ENCODE measurements around the gene RNF13. TPM values are rescaled to one million over a fixed set of nuclear protein-coding genes. Genes with fewer than 3 reads are reported as not detected.
"Not testable (repeated sequence)": the region's sequence is repeated elsewhere in the genome, so short reads cannot be mapped to it uniquely, and the experiment has no call there.

The RNF13 gene
- total RNA-seq, 1 donor from 2014 or later = 76.0 TPM

- no peak for DNase-seq (ENCODE audit: low spot score)
These were observed 82.8 kb downstream of the RNF13 start for GRCh38 chr3:149895769-149896168.

GRCh38 chr3:149898771-149899170 is 85.8 kb downstream of the RNF13 start:
- DNase-seq (ENCODE audit: low spot score) = no peak

- no peak for DNase-seq (ENCODE audit: low spot score)
These were observed 87.3 kb downstream of the RNF13 start for GRCh38 chr3:149900322-149900721.

DNA sequence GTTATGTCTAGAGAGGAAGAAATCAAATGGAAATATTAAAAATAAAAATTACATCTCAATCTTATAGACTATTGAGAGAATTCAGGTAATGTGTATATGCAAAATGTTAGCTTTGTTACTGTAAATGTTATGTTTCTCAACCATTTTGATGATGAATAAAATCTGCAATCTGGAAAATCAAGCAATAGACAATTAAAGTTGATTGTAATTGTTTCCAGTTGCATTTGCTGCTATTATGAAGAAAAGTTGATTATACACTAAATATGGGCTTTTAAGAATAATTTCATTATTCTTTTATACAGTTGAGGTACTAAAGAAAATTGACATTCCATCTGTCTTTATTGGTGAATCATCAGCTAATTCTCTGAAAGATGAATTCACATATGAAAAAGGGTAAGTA is 88.8 kb downstream of the RNF13 start:
- no peak for DNase-seq (ENCODE audit: low spot score)

GRCh38 chr3:149902498-149903139 is 89.6 kb downstream of the RNF13 start:
- no peak for DNase-seq (ENCODE audit: low spot score)

DNA sequence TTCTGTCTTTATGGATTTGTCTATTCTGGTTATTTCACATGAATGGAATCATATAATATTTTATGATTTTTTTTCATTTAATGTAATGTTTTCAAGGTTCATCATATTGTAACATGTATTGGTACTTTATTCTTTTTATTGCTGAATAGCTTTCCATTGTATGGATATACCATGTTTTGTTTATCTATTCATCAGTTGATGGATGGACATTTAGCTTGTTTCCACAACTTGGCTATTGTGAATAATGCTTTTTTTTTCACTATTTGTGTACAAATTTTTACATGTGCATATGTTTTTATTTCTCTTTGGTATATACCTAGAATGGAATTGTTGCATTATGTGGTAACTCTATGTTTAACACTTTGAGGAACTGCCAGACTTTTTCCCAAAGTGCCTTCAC is 93.0 kb downstream of the RNF13 start:
- DNase-seq (ENCODE audit: low spot score) = no peak

- no peak for DNase-seq (ENCODE audit: low spot score)
These were observed 95.5 kb downstream of the RNF13 start for GRCh38 chr3:149908424-149908957.

DNA sequence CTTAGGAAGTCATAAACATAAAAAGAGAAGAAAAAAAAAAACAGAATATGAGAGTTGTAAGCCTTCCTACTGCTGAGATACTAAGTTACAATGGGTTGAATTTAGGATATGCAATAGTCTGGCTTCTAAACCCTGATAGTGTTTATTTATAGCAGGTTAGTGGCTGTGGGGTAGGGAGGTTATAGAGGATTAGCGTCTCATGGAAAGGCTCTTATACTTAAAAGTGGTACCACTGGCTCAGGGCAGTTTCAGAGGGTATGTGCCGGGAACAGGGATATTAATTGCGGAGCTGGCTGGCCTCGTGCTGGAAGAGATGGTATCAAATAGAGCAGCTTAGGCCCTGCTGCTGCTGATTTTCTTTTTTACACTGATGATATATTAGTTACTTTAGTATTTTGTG is 96.9 kb downstream of the RNF13 start:
- no peak for DNase-seq (ENCODE audit: low spot score)

DNA sequence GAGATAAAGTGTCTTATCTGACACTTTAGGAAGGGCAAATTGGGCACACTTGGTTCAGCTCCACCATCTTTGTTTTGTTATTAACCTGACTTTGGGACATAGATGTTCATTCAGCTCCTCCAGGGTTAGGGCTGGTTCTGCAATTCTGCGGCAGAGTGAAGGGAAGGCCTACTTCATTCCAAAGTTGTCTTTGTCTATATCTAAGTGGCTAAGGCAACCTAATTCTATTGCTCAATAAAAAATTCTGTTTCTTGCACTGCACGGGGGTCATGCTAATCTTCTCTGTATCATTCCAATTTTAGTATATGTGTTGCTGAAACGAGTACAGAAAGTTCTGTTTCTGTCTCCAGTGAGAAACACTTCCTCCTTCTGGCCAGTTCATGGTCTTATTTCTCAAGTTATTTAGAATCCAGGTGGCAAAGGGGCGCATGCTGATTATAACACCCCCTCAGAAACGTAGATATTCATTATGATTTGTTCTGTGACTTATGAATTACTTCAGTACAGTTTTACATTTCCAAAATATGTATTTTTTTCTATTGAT is 104.2 kb downstream of the RNF13 start:
- DNase-seq (ENCODE audit: low spot score) = no peak

DNA sequence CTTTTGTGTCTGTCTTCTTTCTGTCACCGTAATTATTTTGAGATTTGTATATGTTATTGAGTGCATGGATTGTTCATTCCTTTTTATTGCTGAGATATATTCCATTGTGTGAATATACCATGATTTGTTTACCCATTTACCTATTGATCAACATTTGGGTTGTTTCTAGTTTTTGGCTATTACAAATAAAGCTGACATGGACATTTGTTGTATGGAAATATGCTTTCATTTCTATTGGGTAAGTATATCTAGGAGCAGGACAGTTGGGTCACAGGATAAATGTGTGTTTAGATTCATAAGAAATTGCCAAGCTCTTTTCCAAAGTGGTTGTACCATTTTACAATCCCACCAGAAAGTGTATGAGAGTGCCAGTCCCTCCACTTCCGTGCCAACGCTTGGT is 106.5 kb downstream of the RNF13 start:
- no peak for DNase-seq (ENCODE audit: low spot score)

- no peak for DNase-seq (ENCODE audit: low spot score)
These were observed 107.1 kb downstream of the RNF13 start for GRCh38 chr3:149920119-149920518.

- no peak for DNase-seq (ENCODE audit: low spot score)
These were observed 120.0 kb downstream of the RNF13 start for GRCh38 chr3:149933008-149933407.

GRCh38 chr3:149933858-149934257 is 120.8 kb downstream of the RNF13 start:
- no peak for DNase-seq (ENCODE audit: low spot score)

DNA sequence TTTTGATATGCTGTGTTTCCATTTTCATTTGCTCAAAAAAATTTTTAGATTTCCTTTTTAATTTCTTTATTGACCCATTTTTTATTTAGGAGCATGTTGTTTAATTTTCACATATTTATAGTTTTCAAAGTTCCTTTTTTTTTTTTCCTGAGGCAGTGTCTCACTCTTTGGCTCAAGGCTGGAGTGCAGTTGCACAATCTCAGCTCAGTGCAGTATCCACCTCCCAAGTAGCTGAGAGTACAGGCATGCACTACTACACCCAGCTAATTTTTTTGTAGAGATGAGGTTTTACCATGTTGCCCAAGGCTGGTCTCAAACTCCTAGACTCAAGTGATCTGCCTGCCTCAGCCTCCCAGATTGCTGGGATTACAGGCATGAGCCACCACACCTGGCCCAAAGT is 121.5 kb downstream of the RNF13 start:
- DNase-seq (ENCODE audit: low spot score) = peak; percentile 24

DNA sequence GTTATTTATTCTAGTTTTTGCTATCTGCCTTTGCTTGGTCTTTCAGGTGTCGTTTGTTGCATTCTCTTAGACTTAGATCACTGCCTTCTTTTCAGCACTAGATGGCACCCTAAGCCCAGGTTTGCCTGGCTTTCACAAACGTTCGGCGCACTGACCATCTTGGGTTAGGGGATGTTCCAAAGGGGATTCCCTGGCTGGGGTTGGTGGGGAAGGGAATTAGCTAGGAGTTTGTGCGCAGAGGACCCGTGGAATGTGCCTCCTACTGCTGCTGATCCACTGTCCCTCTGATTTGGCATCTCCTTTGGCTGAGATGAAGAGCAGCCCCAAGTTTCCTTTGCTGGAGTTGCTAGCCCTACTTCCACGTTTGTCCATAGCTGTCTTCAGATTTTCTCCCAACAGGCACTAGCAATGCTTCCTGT is 123.8 kb downstream of the RNF13 start:
- peak; percentile 36 for DNase-seq (ENCODE audit: low spot score)

DNA sequence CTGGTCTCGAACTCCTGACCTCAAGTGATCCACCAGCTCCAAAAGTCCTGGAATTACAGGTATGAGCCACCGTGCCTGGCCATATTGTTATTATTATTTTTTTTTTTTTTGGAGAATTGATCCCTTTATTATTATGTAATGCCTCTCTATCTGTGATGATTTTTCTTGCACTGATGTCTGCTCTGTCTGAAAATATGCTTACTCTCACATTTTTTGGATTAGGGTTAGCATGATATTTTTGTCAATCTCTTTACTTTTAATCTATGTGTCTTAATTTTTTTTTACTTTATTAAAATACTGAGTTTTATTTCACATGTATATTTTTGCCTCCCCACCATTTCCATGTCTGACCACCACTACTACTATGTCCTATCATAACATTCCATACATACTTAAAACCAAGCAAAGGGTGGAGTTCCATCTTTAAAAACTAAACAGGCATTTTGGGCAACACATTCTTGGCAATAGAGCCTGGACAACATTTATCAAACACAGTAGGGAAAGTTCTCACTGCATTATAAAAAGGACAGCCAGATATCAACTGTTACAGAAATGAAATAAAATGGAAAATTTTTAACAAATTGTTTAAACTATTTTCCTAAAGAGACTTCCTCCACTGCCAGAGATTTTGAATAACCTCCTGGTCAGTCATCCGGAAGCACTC is 125.5 kb downstream of the RNF13 start:
- not testable (repeated sequence) for DNase-seq (ENCODE audit: low spot score)

- DNase-seq (ENCODE audit: low spot score) = no peak
These were observed 128.2 kb downstream of the RNF13 start for GRCh38 chr3:149941186-149941585.

DNA sequence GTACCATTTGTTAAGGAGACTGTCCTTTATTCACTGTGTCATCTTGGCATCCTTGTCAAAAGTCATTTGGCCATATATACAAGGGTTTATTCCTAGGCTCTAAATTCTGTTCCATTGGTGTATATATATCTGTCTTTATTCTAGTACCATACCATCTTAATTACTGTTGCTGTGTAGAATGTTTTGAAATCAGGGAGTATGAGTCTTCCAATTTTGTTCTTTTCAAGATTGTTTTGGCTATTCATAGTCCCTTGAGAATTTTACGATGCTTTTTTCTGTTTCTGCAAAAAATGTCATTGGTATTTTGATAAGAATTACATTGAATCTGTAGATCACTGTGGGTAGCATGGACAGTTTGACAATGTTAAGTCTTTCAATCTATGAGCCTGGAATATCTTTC is 128.9 kb downstream of the RNF13 start:
- no peak for DNase-seq (ENCODE audit: low spot score)

DNA sequence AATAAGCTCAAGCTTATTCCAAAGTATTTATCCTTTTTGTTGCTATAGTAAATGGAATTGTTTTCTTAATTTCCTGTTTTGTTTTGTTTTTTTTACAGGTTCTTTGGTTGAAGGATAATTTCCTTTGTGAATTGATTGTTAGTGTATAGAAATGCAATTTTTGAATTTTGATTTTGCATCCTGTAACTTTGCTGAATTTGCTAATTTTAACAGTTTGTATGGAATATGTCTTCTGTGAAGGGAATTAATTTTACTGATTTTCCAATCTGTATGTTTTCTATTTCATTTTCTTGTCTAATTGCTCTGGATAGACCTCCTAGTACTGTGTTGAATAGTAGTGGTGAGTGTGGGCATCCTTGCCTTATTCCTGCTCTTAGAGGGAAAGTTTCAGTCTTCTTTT is 129.4 kb downstream of the RNF13 start:
- DNase-seq (ENCODE audit: low spot score) = no peak

DNA sequence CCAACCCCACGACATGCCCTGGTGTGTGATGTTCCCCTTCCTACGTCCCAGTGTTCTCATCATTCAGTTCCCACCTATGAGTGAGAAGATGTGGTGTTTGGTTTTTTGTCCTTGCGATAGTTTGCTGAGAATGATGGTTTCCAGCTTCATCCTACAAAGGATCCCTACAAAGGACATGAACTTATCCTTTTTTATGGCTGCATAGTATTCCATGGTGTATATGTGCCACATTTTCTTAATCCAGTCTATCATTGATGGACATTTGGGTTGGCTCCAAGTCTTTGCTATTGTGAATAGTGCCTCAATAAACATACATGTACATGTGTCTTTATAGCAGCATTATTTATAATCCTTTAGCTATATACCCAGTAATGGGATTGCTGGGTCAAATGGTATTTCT is 131.0 kb downstream of the RNF13 start:
- not testable (repeated sequence) for DNase-seq (ENCODE audit: low spot score)

GRCh38 chr3:149947231-149947630 is 134.2 kb downstream of the RNF13 start:
- no peak for DNase-seq (ENCODE audit: low spot score)

- no peak for DNase-seq (ENCODE audit: low spot score)
These were observed 136.2 kb downstream of the RNF13 start for GRCh38 chr3:149949181-149949580.

DNA sequence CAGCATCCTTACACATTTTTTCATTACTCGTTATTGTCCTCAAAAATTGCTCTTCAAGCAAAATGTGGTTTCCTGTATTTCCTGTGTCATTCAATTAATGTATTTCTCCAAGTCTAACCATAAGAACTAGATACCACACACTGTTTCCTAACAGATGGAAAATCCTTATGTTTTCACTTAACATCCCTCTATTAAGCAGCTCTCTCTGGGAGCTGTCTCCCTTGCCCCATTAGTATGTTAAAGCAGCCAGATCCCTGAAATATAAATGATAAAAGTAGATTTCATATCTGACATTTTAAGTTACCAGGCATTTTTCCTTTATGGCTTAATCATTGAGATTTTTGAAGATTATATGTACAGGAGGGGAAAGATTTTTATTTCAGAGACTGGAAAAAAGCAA is 141.8 kb downstream of the RNF13 start:
- DNase-seq (ENCODE audit: low spot score) = no peak

Measured in mucosa of gallbladder (tissue), 1 donor.